ENCODE measurements around the gene CCDC169.

GRCh38 chr13:36293497-36293896 is 4.1 kb downstream of the CCDC169 start:
- TF ChIP-seq, protein P1, sequence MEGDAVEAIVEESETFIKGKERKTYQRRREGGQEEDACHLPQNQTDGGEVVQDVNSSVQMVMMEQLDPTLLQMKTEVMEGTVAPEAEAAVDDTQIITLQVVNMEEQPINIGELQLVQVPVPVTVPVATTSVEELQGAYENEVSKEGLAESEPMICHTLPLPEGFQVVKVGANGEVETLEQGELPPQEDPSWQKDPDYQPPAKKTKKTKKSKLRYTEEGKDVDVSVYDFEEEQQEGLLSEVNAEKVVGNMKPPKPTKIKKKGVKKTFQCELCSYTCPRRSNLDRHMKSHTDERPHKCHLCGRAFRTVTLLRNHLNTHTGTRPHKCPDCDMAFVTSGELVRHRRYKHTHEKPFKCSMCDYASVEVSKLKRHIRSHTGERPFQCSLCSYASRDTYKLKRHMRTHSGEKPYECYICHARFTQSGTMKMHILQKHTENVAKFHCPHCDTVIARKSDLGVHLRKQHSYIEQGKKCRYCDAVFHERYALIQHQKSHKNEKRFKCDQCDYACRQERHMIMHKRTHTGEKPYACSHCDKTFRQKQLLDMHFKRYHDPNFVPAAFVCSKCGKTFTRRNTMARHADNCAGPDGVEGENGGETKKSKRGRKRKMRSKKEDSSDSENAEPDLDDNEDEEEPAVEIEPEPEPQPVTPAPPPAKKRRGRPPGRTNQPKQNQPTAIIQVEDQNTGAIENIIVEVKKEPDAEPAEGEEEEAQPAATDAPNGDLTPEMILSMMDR (conservative IDR thresholded peaks at IDR 0.05), result no peak
- TF ChIP-seq ZFX (IDR thresholded peaks at IDR 0.05), result no peak

Measured in C4-2B (cell line).